Measurements from ENCODE around the gene SECTM1. TPM values are rescaled to one million over a fixed set of nuclear protein-coding genes. Genes with fewer than 3 reads are reported as not detected.

SECTM1 gene
- total and polyA plus RNA-seq, 2 experiments from 2014 or later: 9.7 to 15.0 TPM

DNA sequence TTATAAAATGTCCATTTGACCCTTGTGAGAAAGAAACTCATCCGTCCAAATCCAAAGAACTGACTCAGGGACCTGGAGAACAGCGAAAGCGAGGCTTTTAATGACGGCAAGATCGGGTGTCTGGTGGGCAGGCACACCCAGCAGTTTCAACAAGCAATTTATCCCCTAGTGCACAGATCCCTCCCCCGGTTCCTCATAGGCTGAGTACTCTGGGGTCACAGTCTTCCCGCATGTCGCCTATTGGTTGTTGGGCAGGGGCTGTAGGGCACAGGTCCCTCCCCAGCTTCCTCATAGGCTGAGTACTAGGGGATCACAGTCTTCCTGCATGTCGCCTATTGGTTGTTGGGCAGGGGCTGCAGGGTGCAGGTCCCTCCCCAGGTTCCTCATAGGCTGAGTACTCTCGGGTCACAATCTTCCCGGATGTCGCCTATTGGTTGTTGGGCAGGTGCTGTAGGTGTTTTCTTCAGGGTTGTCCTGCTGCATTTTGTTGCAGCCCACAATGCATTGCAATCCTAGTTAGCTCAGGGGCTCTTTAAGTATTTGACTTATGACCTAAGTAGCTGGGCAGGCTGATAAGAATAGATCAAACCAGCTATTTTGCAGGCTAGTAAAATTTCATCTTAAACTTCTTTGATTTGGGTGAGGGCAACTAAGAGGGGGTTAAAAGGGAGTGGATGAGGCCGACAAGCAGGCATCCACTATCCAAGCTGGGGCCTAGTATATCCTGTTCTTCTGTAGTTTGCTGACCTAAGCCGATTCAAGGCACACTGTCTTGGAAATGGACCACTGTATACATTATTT is 34.4 kb upstream of the SECTM1 start:
- TF ChIP-seq CTCF (IDR thresholded peaks at IDR 0.05; ENCODE audit: poor library complexity): no peak
- no peak for TF ChIP-seq EZH2phosphoT487 (IDR thresholded peaks at IDR 0.05; ENCODE audit: low read depth, severe bottlenecking, unreplicated experiment)
- no peak for TF ChIP-seq EZH2 (IDR thresholded peaks at IDR 0.05; ENCODE audit: borderline replicate concordance)
- Histone ChIP-seq H3K9me3 (ENCODE audit: low read depth) (no peaks in the 10 kb centered on the region), H3K27ac (no peak overlapping the region), H3K4me2 (no peak overlapping the region), H3K27me3 (peaks cover 30% of the 10 kb centered on the region), H3K4me1 (ENCODE audit: insufficient read depth) (peaks cover 9% of the 10 kb centered on the region), H3K9me2 (replicated peaks; ENCODE audit: insufficient read depth) (no peaks in the 10 kb centered on the region), H4K20me1 (ENCODE audit: insufficient read depth, poor library complexity, severe bottlenecking) (no peaks in the 10 kb centered on the region), H3K36me3 (replicated peaks; ENCODE audit: insufficient read depth, low read depth) (no peaks in the 10 kb centered on the region), H3K79me2 (no peaks in the 10 kb centered on the region), H2AFZ (no peak overlapping the region), H3K4me3 (no peak overlapping the region)
- WGBS (ENCODE audit: low lambda C conversion rate, missing lambda C conversion rate): 86% methylated on average over 14 of the region's 14 CpGs
- no peak for DNase-seq (ENCODE audit: low spot score)

- H3K27ac ChIP-seq: no peak overlapping the region
- H3K4me1 ChIP-seq (ENCODE audit: insufficient read depth): peaks cover 9% of the 10 kb centered on the region
- DNase-seq (ENCODE audit: low spot score): no peak
- no peaks in the 10 kb centered on the region for H3K9me2 ChIP-seq (replicated peaks; ENCODE audit: insufficient read depth)
- 77% methylated on average over 7 of the region's 7 CpGs for WGBS (ENCODE audit: low lambda C conversion rate, missing lambda C conversion rate)
- no peaks in the 10 kb centered on the region for H3K79me2 ChIP-seq
- TF ChIP-seq EZH2phosphoT487 (IDR thresholded peaks at IDR 0.05; ENCODE audit: low read depth, severe bottlenecking, unreplicated experiment) (no peak), CTCF (IDR thresholded peaks at IDR 0.05; ENCODE audit: poor library complexity) (no peak), EZH2 (IDR thresholded peaks at IDR 0.05; ENCODE audit: borderline replicate concordance) (no peak)
- H3K27me3 ChIP-seq: peaks cover 18% of the 10 kb centered on the region
- H3K4me2 ChIP-seq: no peak overlapping the region
- H4K20me1 ChIP-seq (ENCODE audit: insufficient read depth, poor library complexity, severe bottlenecking): no peaks in the 10 kb centered on the region
- H3K36me3 ChIP-seq (replicated peaks; ENCODE audit: insufficient read depth, low read depth): no peaks in the 10 kb centered on the region
- no peaks in the 10 kb centered on the region for H3K9me3 ChIP-seq (ENCODE audit: low read depth)
- no peak overlapping the region for H2AFZ ChIP-seq
- no peak overlapping the region for H3K4me3 ChIP-seq
Measured at GRCh38 chr17:82366749-82367148, 33.2 kb upstream of the SECTM1 start.

- no peaks in the 10 kb centered on the region for H3K9me2 ChIP-seq (replicated peaks; ENCODE audit: insufficient read depth)
- H3K27me3 ChIP-seq: peaks cover 10% of the 10 kb centered on the region
- no peak overlapping the region for H2AFZ ChIP-seq
- DNase-seq (ENCODE audit: low spot score): no peak
- no peaks in the 10 kb centered on the region for H3K36me3 ChIP-seq (replicated peaks; ENCODE audit: insufficient read depth, low read depth)
- TF ChIP-seq EZH2phosphoT487 (IDR thresholded peaks at IDR 0.05; ENCODE audit: low read depth, severe bottlenecking, unreplicated experiment) (no peak), EZH2 (IDR thresholded peaks at IDR 0.05; ENCODE audit: borderline replicate concordance) (no peak), CTCF (IDR thresholded peaks at IDR 0.05; ENCODE audit: poor library complexity) (no peak)
- 73% methylated on average over 6 of the region's 6 CpGs for WGBS (ENCODE audit: low lambda C conversion rate, missing lambda C conversion rate)
- no peaks in the 10 kb centered on the region for H4K20me1 ChIP-seq (ENCODE audit: insufficient read depth, poor library complexity, severe bottlenecking)
- no peak overlapping the region for H3K27ac ChIP-seq
- H3K9me3 ChIP-seq (ENCODE audit: low read depth): no peaks in the 10 kb centered on the region
- H3K4me2 ChIP-seq: no peak overlapping the region
- H3K4me1 ChIP-seq (ENCODE audit: insufficient read depth): peaks cover 2% of the 10 kb centered on the region
- no peaks in the 10 kb centered on the region for H3K79me2 ChIP-seq
- H3K4me3 ChIP-seq: no peak overlapping the region
Measured at GRCh38 chr17:82365606-82366295, 32.2 kb upstream of the SECTM1 start.

Measured in hepatocyte (in vitro differentiated cells).